GM21619 (cell line): ENCODE results near the gene NFIA.
A peak's percentile ranks its signal among the peaks of the same experiment; 100 is the strongest.
"Not testable (repeated sequence)": the region's sequence is repeated elsewhere in the genome, so short reads cannot be mapped to it uniquely, and the experiment has no call there.

ENCODE experiments used
- ATAC-seq: cut with Tn5 transposase; IDR thresholded peaks from one replicate; pipeline ENCODE4 v1.9.1; 2021; ENCODE audit not compliant: unreplicated experiment

The NFIA gene

DNA sequence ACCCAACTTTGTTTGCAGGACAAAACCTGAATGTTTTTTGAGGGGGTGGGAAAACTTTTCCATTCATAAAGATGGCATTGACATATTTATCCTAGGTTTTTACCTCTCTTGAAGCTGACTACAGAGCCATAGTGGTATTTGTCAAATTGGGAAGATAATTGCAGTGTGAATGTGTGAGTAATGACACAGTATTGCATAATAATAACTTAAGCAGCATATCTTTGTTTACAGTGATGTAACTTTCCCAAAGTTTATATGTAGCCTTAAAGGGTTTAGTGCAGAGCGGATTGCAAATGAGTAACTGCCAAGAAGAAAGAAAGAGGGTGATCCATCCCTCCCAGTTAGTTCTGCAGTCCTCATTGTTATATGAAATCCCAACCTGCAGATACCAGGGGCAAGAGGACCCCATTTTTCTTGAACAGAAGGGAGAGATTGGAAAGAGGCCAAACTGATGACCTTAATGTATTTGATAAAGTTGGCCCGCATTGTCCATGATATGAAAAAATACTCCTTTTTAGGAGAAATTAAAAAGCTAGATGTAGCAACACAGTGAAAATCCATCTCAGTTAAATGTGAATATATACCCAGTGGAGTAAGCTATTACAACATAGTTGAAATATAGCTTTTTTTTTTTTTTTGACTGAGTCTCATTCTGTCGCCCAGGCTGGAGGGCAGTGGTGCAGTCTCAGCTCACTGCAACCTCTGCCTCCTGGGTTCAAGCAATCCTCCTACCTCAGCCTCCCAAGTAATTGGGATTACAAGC lies 23.7 kb upstream of the NFIA start:
- no peak for ATAC-seq

GRCh38 chr1:61061601-61062000 lies 20.8 kb upstream of the NFIA start:
- ATAC-seq: not testable (repeated sequence)

DNA sequence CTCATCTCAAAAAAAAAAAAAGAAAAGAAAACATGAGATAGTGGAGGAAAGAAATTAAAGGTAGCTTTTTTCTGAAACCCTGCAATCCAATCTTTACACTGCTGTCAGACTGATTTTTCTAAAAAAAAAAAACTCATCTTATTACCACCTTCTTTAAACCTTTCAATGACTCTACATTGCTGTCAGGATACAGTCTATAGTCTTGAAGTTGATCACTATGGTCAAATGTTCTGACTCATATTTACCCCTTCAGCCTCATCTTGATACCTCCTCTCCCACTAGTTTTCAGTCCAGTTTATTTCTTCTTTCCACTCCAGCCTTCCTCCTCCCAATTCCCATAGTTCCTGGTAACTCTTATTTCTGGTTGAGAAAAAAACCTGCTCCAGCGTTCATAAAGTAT lies 17.7 kb upstream of the NFIA start:
- ATAC-seq: no peak

DNA sequence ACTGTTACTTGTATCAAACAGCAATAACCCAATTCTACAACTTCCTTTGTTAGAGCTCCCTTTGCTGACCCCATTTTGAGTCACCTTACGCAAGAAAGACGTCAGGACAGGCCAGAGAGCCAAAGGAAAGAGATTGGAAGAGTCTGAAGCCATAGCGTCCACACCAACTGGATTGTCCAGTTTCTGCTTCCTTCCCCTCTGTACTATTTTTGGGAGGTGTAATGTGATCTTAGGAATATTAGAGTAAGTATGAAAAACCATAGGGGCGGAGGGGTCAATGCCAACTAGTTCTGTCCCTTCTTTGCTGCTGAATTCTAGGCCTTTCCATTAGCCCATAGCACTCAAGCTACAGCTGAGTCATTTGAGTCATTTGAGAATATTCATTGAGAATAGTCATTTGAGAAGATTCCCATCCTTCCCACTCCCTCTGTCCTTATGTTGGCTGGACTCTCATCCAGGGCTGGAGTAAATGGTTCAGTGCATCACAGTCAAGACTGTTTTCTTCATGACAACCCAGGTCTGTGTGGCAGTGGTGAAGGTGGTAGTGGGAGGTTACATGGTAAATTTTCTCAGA lies 14.8 kb upstream of the NFIA start:
- no peak for ATAC-seq

DNA sequence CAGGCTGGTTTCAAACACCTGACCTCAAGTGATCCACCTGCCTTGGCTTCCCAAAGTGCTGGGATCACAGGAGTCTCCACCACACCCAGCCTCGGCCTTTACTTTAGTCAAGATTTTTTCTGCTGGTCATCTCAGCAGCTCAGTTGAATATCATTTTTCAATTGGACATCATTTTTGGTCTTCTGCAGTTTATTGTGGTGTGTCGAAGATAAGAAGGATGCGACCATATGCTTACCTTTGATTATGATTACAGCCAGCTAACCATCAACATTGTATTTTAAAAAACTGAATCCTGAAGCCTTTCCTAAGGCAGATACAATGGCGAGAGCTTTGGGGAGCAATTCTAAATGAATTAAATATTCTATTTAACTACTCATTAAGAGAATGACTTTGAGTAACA lies 12.3 kb upstream of the NFIA start:
- no peak for ATAC-seq

DNA sequence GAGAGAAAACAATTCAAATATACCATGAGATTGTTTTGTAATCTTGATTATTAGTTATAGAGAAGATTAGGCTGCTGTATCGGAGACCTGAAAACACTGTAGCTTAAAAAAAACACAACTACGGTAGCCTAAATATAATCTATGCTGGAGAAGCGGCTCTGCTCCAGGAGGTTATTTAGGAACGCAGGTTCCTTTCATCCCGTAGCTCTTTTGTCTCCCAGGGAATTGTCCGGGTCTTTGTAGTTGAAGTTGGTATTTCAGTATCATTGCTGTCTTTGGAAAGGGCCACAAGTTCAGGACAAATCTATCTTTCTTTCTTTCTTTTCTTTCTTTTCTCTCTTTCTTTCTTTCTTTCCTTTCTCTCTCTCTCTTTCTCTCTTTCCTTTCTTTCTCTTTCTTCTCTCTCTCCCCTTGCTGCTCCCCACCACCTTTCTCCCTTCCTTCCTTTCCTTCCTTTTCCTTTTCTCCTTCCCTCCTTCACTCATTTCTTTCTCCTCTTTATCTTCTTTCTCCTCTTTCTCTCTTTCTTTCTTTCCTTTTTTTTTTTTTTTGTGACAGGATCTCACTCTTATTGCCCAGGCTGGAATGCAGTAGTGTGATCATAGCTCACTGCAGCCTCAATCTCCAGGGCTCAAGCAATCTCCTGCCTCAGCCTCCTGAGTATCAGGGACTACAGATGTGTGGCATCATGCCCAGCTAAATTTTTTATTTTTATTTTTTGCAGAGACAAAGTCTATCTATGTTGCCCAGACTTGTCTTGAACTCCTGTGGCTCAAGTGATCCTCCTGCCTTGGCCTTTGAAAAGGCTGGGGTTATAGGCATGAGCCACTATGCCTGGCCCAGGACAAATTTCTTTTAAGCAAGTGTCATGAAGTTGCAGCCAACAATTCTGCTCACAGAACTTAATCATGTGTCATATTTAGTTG lies 10.9 kb upstream of the NFIA start:
- no peak for ATAC-seq

- ATAC-seq: no peak
These were observed 8.5 kb upstream of the NFIA start for GRCh38 chr1:61073871-61074270.

DNA sequence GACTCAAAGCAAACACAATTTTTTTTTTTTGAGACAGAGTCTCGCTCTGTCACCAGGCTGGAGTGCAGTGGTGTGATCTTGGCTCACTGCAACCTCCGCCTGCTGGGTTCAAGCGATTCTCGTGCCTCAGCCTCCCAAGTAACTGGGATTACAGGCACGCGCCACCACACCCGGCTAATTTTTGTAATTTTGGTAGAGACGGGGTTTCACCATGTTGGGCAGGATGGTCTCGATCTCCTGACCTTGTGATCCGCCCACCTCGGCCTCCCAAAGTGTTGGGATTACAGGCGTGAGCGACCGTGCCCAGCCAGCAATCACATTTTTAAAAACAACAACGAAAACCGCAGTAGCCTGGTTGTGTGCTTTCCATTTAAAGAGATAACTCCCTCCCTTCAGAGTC lies 6.5 kb upstream of the NFIA start:
- ATAC-seq: not testable (repeated sequence)

GRCh38 chr1:61076728-61077675 lies 5.4 kb upstream of the NFIA start:
- peak; percentile 76 for ATAC-seq

- peak; percentile 64 for ATAC-seq
These were observed 4.5 kb upstream of the NFIA start for GRCh38 chr1:61077676-61078541.

DNA sequence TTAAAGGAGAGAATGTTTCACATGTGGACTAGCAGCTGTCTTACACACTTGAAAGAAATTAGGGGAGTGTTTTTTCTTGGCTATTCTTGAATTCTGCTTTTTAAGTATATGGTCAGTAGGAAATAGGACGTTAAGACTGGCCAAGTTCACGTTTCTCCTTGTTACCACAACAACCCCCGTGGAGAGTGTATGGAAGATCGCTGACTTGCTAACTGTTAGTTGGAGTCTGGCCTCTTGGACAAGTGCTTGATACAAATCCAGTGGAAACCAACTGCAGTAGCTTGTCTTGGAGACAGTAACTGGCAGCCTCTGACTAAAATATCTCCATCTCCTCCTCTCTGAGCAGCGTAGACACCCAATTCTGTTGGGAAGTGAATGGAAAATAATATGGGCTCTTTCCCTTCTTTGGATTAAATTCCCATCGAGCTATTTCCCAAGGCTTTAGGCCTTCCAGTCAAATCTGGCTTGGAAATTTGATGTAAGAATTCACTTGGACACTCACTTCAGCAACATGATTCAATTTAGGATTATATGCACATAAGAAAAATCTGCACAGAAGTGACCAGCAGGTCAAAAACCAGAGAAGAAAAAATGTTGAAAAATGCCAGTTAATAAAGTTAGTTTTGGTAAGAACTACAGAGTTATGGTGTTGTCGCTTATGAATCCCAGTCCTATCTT lies 3.6 kb upstream of the NFIA start:
- ATAC-seq: no peak

GRCh38 chr1:61079296-61079897 lies 3.0 kb upstream of the NFIA start:
- ATAC-seq: no peak

DNA sequence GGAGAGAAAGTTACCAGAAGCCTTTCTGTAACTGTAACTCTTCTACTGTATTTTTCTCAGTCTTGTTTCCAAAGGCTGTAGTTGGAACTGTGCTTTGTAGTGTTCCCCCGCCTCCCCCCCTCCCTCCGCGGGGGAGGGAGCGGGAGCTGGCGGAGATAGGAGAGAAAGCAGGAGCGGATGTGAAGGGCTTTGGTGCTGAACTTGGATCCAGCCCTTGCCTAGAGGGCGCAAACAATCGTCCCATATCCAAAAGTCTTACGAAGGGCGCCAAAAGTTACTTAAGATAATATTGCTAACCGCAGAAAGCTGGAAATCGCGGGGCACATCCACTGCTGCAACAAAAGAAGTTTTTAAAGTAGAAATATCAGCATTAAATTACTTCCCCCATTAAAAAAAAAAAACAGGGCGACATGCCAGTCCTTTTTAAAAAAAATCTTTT lies 2.4 kb upstream of the NFIA start:
- no peak for ATAC-seq

DNA sequence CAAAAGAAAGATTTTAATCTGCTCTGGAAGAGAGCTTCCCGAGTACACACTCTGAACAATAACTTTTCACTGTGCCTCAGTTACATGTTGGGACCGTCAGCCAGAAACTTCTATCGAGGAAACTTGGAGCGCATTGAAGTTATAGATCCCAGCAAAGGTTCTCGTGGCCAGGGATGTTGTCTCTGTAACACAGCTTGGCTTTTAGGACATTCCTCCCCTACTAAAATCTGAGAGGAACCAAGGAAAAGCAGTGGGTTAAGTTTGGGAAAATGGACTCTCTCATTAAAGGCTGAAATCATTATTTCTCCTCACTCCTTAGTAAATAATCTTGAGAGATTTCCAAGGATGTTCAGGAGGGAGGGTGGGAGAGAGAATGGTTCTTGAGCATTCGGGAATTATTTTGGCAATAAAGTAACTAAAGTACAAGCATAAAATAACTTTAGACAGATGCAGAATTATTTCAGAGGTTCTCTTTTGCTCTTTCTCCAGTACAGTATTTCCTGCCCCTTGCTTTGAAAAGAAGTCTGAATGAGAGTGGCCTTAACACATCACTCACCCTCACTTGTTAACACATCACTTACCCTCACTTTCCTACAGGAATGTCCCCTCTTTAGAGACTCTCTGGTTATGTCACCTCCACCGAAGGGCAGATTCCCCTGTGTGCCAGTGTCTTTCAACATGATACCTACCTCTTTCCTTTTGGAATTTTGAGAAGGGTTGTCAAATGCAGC lies 1.8 kb upstream of the NFIA start:
- ATAC-seq: no peak

DNA sequence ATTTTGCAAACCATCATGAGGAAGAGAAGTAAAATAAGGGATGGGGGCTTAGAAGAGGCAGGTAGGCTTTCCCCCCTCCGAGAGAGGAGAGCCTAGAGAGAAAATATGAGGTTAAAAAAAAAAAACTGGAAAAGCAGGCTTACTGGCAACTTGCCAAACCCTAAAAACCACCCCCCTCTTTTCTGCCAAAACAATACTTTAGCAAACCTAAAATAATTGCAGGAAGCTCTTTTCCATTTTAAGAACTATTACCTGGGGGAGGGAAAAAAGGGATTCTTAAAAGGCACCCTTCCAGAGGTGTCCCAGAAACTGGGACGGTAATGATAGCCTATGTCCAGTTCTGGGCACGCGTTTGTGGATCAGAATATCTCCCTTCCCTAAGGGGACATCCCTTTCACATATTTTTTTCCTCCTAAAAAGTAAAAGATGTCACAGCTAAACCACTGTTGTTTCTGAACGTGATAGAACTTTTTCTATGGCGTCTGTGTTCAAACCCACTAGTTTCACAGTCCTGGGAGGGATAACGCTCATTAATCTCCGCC lies 1.1 kb upstream of the NFIA start:
- ATAC-seq: no peak

DNA sequence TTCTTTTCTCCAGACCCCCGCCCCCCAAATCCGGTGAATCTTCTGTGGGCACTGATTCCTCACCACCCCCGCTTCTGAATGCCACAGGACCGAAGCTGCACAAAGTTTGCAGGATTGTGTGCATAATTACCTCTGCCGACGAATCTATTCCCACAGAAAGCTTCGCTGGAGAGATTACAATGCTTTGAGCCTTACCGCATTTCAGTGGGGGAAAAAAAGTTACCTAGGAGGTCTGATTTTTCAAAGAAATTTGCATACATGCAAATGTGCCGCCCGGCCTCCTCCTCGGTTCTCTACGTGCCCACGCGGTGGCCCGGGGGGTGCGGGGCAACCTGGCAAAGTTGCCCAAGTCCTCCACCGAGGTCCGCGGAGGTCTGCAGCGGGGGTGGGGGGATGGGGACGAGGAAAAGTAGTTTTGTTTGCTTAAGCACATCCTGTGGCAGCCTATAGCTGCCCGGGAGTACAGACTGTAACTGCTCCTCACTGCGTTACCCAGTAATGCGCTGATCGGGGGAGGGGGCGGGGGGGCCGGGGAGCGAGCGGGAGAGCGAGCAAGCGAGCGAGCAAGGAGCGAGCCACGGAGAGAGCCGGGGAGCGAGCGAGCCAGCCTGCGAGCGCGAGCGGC lies 563 bp upstream of the NFIA start:
- ATAC-seq: no peak
